IMR-90 (cell line): ENCODE data around the gene RBBP8. TPM values are rescaled to one million over a fixed set of nuclear protein-coding genes. Genes with fewer than 3 reads are reported as not detected.

Experiments used
- ATAC-seq: fragments of 200-7000 bp; cut with Tn5 transposase; 2 replicates; pipeline ENCODE4 v1.9.1; 2020; ENCODE audit warnings: low read depth, mild to moderate bottlenecking, moderate library complexity
- BruUV-seq: library from RNA; stranded (reverse); fragments of 400-500 nt; replicated peaks from 2 replicates; lab custom pipeline; 2021; lab: Mats Ljungman, UMichigan
- CTCF ChIA-PET: fragments of 300-600 bp; formaldehyde crosslinking; extraction: SDS; loops from one replicate; lab custom pipeline; 2021; ENCODE audit warnings: antibody characterized with exemption; lab: Yijun Ruan, JAX
- POLR2A ChIA-PET: fragments of 300-600 bp; sonication (Branson Sonifier 250); formaldehyde crosslinking; loops from one replicate; lab custom pipeline; 2022; ENCODE audit warnings: antibody characterized with exemption; ENCODE audit not compliant: unreplicated experiment; lab: Charles Lee
- DNase-seq: peaks from one replicate; pipeline ENCODE4 v3.0.0; 2013
- H2AFZ ChIP-seq: replicated peaks from 2 replicates; pipeline ENCODE3; 2013; ENCODE audit warnings: low read length, mild to moderate bottlenecking; ENCODE audit not compliant: poor library complexity
- H2AK5ac ChIP-seq: 2 replicates; pipeline ENCODE4 v1.6.1; 2013; ENCODE audit warnings: low read depth, low read length, inconsistent platforms
- H2AK9ac ChIP-seq: replicated peaks from 2 replicates; pipeline ENCODE3; 2013; ENCODE audit warnings: mild to moderate bottlenecking, low read depth, low read length, moderate library complexity; ENCODE audit not compliant: poor library complexity
- H2BK120ac ChIP-seq: 2 replicates; pipeline ENCODE4 v1.6.1; 2013; ENCODE audit warnings: low read depth, low read length, inconsistent platforms
- H2BK15ac ChIP-seq: 3 replicates; pipeline ENCODE4 v1.6.1; 2013; ENCODE audit warnings: low read depth, low read length, inconsistent platforms
- H2BK20ac ChIP-seq: 2 replicates; pipeline ENCODE4 v1.6.1; 2013; ENCODE audit warnings: low read depth, mild to moderate bottlenecking, inconsistent platforms, low read length, moderate library complexity
- H2BK5ac ChIP-seq: 2 replicates; pipeline ENCODE4 v1.6.1; 2013; ENCODE audit warnings: mild to moderate bottlenecking, low read depth, low read length, inconsistent platforms; ENCODE audit not compliant: poor library complexity, severe bottlenecking
- H3K14ac ChIP-seq: replicated peaks from 2 replicates; pipeline ENCODE4 v1.6.1; 2013; ENCODE audit warnings: low read depth, low read length, inconsistent platforms
- H3K18ac ChIP-seq: 2 replicates; pipeline ENCODE4 v1.6.1; 2013; ENCODE audit warnings: low read depth, low read length, control low read depth
- H3K23ac ChIP-seq: 2 replicates; pipeline ENCODE4 v1.6.1; 2013; ENCODE audit warnings: low read depth, low read length, inconsistent platforms
- H3K27ac ChIP-seq: 2 replicates; pipeline ENCODE4 v1.5.1; 2013; ENCODE audit warnings: mild to moderate bottlenecking, control low read depth, low read length; ENCODE audit not compliant: insufficient read depth
- H3K27me3 ChIP-seq: 2 replicates; pipeline ENCODE4 v1.6.1; 2013; ENCODE audit warnings: low read length; ENCODE audit not compliant: control insufficient read depth, insufficient read depth
- H3K36me3 ChIP-seq: 2 replicates; pipeline ENCODE4 v1.6.1; 2013; ENCODE audit warnings: low read length, mixed read lengths; ENCODE audit not compliant: control insufficient read depth, insufficient read depth
- H3K4ac ChIP-seq: 2 replicates; pipeline ENCODE4 v1.6.1; 2013; ENCODE audit warnings: low read depth, low read length, inconsistent platforms
- H3K4me1 ChIP-seq: 2 replicates; pipeline ENCODE4 v1.6.1; 2013; ENCODE audit warnings: low read length, mixed read lengths; ENCODE audit not compliant: control insufficient read depth, insufficient read depth
- H3K4me2 ChIP-seq: 2 replicates; pipeline ENCODE4 v1.6.1; 2013; ENCODE audit warnings: low read depth, mild to moderate bottlenecking, control low read depth, low read length, moderate library complexity
- H3K4me3 ChIP-seq: 2 replicates; pipeline ENCODE4 v1.5.1; 2013; ENCODE audit warnings: low read depth, mild to moderate bottlenecking, control low read depth, low read length, moderate library complexity; ENCODE audit not compliant: insufficient read depth
- H3K56ac ChIP-seq: 2 replicates; pipeline ENCODE4 v1.6.1; 2013; ENCODE audit warnings: low read length, inconsistent platforms; ENCODE audit not compliant: insufficient read depth; ENCODE audit errors: extremely low read depth
- H3K79me1 ChIP-seq, 2 experiments: 2 replicates each; pipeline ENCODE4 v1.6.1; 2013; ENCODE audit warnings: low read length in 2 of 2, inconsistent platforms in 1 of 2, low read depth in 1 of 2
- H3K9ac ChIP-seq: 2 replicates; pipeline ENCODE4 v1.6.1; 2013; ENCODE audit warnings: low read depth, low read length, control low read depth
- H3K9me1 ChIP-seq: 2 replicates; pipeline ENCODE4 v1.6.1; 2013; ENCODE audit warnings: low read length, inconsistent platforms; ENCODE audit not compliant: insufficient read depth
- H3K9me3 ChIP-seq: 2 replicates; pipeline ENCODE4 v1.6.1; 2013; ENCODE audit warnings: low read length; ENCODE audit not compliant: control insufficient read depth, insufficient read depth
- H4K20me1 ChIP-seq: 2 replicates; pipeline ENCODE4 v1.6.1; 2013; ENCODE audit warnings: low read length, inconsistent platforms; ENCODE audit not compliant: insufficient read depth
- H4K5ac ChIP-seq: 2 replicates; pipeline ENCODE4 v1.6.1; 2013; ENCODE audit warnings: mild to moderate bottlenecking, low read depth, low read length, control low read depth
- H4K8ac ChIP-seq, 2 experiments: 2 replicates each; pipeline ENCODE4 v1.6.1; 2013; ENCODE audit warnings: low read depth in 2 of 2, low read length in 2 of 2, control low read depth in 1 of 2, inconsistent platforms in 1 of 2
- H4K91ac ChIP-seq: 2 replicates; pipeline ENCODE4 v1.6.1; 2013; ENCODE audit warnings: low read depth, low read length, inconsistent platforms; ENCODE audit not compliant: insufficient read depth
- CTCF ChIP-seq: conservative IDR thresholded peaks from 2 replicates; pipeline ENCODE4 v1.5.1; 2012; ENCODE audit warnings: mild to moderate bottlenecking, low read depth, low read length, improper control_type of control experiment
- RFX5 ChIP-seq: IDR thresholded peaks from 2 replicates; pipeline ENCODE4 v1.8.0; 2012; ENCODE audit warnings: low read depth, mild to moderate bottlenecking, low read length, moderate library complexity
- SMC3 ChIP-seq: fragments of 150-350 bp; IDR thresholded peaks from 2 replicates; pipeline ENCODE4 v1.6.1; 2016; ENCODE audit warnings: low read depth, mild to moderate bottlenecking, antibody characterized with exemption, low read length, moderate library complexity
- USF2 ChIP-seq: fragments of 150-350 bp; IDR thresholded peaks from 2 replicates; pipeline ENCODE4 v1.6.1; 2017; ENCODE audit warnings: mild to moderate bottlenecking, antibody characterized with exemption, low read length, low read depth
- WGBS, 2 experiments: methylation state at CpG; one replicate each; pipeline versions ENCODE4 v1.1.5 to v1.1.7; 2013; ENCODE audit warnings: missing lambda C conversion rate in 2 of 2; ENCODE audit not compliant: insufficient read length in 1 of 2; ENCODE audit errors: extremely low coverage in 2 of 2; 5-methylcytosine and 5-hydroxymethylcytosine counted together
- dilution Hi-C: fragments of 300-500 bp; cut with HindIII; formaldehyde crosslinking; loops from one replicate; pipeline ENCODE4 v1.14.3; 2018; ENCODE audit warnings: low sequenced_read_pairs; ENCODE audit not compliant: unreplicated experiment
- in situ Hi-C: fragments of 300-500 bp; cut with MboI; formaldehyde crosslinking; loops from 3 replicates; pipeline ENCODE4 v1.14.3; 2019; ENCODE audit warnings: low sequenced_read_pairs, inconsistent platforms, mixed read lengths
- intact Hi-C: fragments of 100-400 bp; cut with micrococcal nuclease; formaldehyde crosslinking; loops from 2 replicates; pipeline ENCODE4 v1.10.0; 2022
- polyA plus RNA-seq, 3 experiments: library from polyadenylated mRNA; depleted of rRNA; stranded (reverse); fragments of >200 nt; gene quantifications; 2 replicates each; pipeline ENCODE4 v1.2.3, GENCODE V29; 2012; ENCODE audit warnings: low replicate concordance in 1 of 3
- total RNA-seq: library from RNA; depleted of rRNA; stranded (reverse); fragments of >200 nt; gene quantifications from 2 replicates; pipeline ENCODE4 v1.2.3, GENCODE V29; 2012

RBBP8 gene
- total and polyA plus RNA-seq, 2 of the 4 experiments (the other 2 are of a cell fraction), result 12.0 to 21.1 TPM

- no peak overlapping the region for H2BK15ac ChIP-seq
- in situ Hi-C loops (no loop called here), dilution Hi-C loops (no loop called here), intact Hi-C loops (no loop called here)
- no peaks in the 10 kb centered on the region for H4K20me1 ChIP-seq
- BruUV-seq, result no TSS peak
- H3K14ac ChIP-seq, result no peak overlapping the region
- peaks cover 14% of the 10 kb centered on the region for H3K9me1 ChIP-seq
- H3K4me3 ChIP-seq, result no peak overlapping the region
- no peak overlapping the region; the same call in 1 of the 2 replicates for H4K91ac ChIP-seq
- no peak for TF ChIP-seq CTCF
- TF ChIP-seq USF2, result no peak
- TF ChIP-seq SMC3, result no peak
- TF ChIP-seq RFX5, result no peak
- H2AK5ac ChIP-seq, result no peak overlapping the region
- no peaks in the 10 kb centered on the region for H3K9me3 ChIP-seq
- H3K79me1 ChIP-seq, result no peaks in the 10 kb centered on the region
- ATAC-seq (no peak), DNase-seq (no peak)
- H2AK9ac ChIP-seq, result no peak overlapping the region
- no peaks in the 10 kb centered on the region for H3K27me3 ChIP-seq
- H2BK20ac ChIP-seq, result no peak overlapping the region
- H3K23ac ChIP-seq, result no peak overlapping the region
- no peak overlapping the region for H3K18ac ChIP-seq
- H4K8ac ChIP-seq, result no peak overlapping the region
- H2AFZ ChIP-seq, result no peak overlapping the region
- 0 out of 2 replicates have a peak overlapping the region, but pooled peaks have one; percentile 21 for H3K4ac ChIP-seq
- WGBS, 2 experiments, result no CpG with 5 or more reads among the region's 7 CpGs
- H3K56ac ChIP-seq, result no peak overlapping the region
- H2BK120ac ChIP-seq, result no peak overlapping the region
- ChIA-PET POLR2A (interaction anchor here (0.6 kb wide), 1 partner anchor 223 kb away, joined by 3 read pairs; no protein-coding TSS in a partner anchor), CTCF (no interaction called here)
- no peak overlapping the region for H3K27ac ChIP-seq
- H3K9ac ChIP-seq, result no peak overlapping the region
- no peak overlapping the region for H2BK5ac ChIP-seq
- H3K36me3 ChIP-seq, result no peaks in the 10 kb centered on the region
- H3K4me1 ChIP-seq, result no peaks in the 10 kb centered on the region
- no peak overlapping the region for H4K5ac ChIP-seq
- no peak overlapping the region for H3K4me2 ChIP-seq
Observed at GRCh38 chr18:23068570-23069310, 135.6 kb downstream of the RBBP8 start.
